ENCODE measurements around the gene GJD2.

GJD2 gene

GRCh38 chr15:34795267-34796081 is 40.7 kb upstream of the GJD2 start, which contains the start of gene ACTC1:
ACTC1 (minus strand) TSS chr15:34795549; CDS start chr15:34794808, 741 bp downstream.
- no peak within 1 kb of the TSS for H3K27ac ChIP-seq
- no peak for TF ChIP-seq CTCF (conservative IDR thresholded peaks at IDR 0.05)

DNA sequence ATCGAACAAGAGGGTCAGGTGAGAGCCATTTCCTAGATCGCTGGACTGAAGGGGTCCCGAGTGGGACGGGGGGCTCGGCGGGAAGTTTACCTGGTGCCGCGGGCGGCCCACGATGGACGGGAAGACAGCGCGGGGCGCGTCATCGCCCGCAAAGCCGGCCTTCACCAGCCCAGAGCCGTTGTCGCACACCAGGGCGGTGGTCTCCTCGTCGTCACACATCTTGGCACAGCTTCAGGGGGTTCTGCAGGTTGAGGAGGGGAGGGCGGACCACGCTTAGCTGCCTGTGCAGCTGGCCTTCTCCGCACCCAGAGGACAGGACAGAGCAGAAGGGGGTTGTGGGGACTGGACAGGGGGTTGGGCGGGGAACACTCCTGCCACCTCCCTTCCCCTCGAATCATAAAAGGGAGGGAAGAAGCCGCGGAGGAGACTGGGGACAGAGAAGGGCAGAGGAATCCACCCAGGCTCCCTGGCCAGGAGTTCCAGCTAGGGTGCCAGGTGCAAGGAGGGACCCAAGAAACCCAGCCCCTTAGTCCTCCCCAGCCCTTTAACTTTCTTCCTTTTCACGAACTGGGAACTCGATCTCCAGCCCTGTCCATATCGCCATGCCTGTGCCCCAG is 39.9 kb upstream of the GJD2 start:
- no peak for TF ChIP-seq CTCF (conservative IDR thresholded peaks at IDR 0.05)
- no peak overlapping the region for H3K27ac ChIP-seq

- H3K27ac ChIP-seq = no peak overlapping the region
- TF ChIP-seq CTCF (conservative IDR thresholded peaks at IDR 0.05) = no peak
These were observed 39.1 kb upstream of the GJD2 start for GRCh38 chr15:34793901-34794300.

DNA sequence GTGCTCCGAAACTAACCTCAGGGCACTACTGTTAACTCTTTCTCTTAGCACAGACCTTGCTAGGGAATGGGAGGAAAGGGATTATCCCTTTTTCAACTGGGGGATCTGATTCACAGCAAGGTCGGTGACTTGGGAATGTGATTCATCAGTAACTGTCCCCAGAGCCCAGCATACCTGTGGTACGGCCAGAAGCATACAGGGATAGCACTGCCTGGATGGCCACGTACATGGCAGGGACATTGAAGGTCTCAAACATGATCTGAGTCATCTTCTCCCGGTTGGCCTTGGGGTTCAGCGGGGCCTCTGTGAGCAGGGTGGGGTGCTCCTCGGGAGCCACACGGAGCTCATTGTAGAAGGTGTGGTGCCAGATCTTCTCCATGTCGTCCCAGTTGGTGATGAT is 38.3 kb upstream of the GJD2 start:
- no peak for TF ChIP-seq CTCF (conservative IDR thresholded peaks at IDR 0.05)

DNA sequence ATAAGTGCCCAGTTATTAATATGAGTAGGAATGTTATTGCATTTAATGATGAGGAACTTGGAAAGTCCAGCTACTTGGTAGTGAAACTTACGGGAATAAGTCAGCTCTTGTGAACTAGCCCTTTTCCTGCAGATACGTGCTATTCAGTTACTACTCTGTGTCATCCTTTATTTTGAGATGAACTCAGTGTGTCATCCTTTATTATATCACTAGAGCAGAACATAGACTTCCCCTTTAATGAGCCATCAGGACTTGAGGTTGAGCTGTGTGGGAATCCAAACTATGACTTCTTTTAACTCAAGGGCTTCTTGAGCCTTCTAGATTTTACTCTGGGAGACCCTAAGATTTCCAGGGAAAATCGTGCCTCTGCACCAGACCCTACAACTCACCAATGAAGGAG is 36.9 kb upstream of the GJD2 start:
- no peak overlapping the region for H3K27ac ChIP-seq
- TF ChIP-seq CTCF (conservative IDR thresholded peaks at IDR 0.05) = no peak

More for the DNA sequence above, 38.3 kb upstream of the GJD2 start:
- no peak overlapping the region for H3K27ac ChIP-seq

- no peak for TF ChIP-seq CTCF (conservative IDR thresholded peaks at IDR 0.05)
- no peak overlapping the region for H3K27ac ChIP-seq
These were observed 35.3 kb upstream of the GJD2 start for GRCh38 chr15:34790121-34790520.

DNA sequence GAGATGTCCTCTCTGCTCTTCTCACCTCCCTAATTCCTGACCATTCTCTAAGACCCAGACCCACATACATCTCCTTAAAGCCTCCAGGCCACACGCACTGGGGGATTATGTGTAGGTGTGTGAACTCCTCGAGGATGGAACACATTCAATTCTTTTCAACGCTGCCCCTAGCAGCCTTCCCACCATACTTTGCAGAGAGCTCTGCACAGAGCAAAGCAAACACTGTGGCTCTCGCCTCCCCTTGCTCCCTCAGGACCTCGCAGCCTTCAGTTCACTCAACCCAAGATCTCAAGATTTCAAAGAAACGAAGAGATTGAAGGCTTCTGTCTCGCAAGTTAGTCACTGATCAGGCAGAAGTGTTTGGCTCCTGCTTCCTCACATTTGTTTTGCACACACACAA is 34.5 kb upstream of the GJD2 start:
- H3K27ac ChIP-seq = no peak overlapping the region
- no peak for TF ChIP-seq CTCF (conservative IDR thresholded peaks at IDR 0.05)
